ENCODE measurements around the gene FAT4.

The FAT4 gene

DNA sequence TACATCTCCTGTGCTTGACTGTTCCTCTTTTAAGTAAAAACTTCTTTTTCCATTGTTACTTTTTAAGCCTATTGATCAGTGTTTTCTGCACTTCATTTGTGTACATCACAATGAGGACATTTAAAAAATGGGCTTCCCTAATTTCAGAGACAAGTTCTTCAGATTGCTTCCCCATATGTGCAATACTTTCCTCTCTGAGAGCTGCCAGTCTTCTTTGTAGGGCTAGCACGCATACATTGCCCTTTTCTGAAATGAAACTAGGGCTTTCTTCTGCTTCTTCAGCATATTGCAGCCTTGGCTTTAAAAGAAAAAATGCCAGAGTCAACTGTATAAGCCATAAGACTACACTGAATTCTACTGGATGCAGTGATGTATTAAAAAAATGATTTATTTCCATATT is 37.8 kb downstream of the FAT4 start:
- no peak for DNase-seq (ENCODE audit: extremely low spot score)
- POLR2A ChIA-PET = no interaction called here
- no peak for TF ChIP-seq TARDBP (IDR thresholded peaks at IDR 0.05)
- CTCF ChIA-PET = no interaction called here

DNA sequence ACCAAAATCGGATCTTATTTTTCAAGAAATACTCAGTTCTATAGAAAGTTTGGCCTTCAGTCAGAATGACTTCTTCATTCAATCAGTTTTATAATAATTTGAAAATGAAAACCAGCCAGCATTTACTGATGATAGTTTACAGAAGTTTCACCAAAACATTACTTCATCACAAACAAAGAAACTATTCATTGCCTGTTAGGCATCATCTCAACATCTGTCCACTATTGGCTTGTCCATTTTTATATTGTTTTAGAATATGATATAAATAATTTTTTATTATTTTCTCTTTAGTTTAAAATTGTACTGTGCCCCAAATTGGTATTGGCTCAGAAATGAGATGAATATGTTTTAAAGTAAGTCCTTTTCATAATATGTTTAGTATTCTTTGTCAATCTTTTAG is 38.4 kb downstream of the FAT4 start:
- CTCF ChIA-PET = no interaction called here
- TF ChIP-seq NFRKB (IDR thresholded peaks at IDR 0.05) (no peak), ARNT (IDR thresholded peaks at IDR 0.05) (no peak), LEF1 (IDR thresholded peaks at IDR 0.05; ENCODE audit: borderline replicate concordance) (no peak), FOXK2 (IDR thresholded peaks at IDR 0.05) (no peak), ZNF384 (IDR thresholded peaks at IDR 0.05) (no peak), FOXA1 (IDR thresholded peaks at IDR 0.05) (no peak), FOXM1 (IDR thresholded peaks at IDR 0.05; ENCODE audit: borderline replicate concordance) (no peak), SUZ12 (IDR thresholded peaks at IDR 0.05) (no peak), HDGF (IDR thresholded peaks at IDR 0.05; ENCODE audit: borderline replicate concordance) (no peak), TARDBP (IDR thresholded peaks at IDR 0.05) (no peak), CTBP1 (IDR thresholded peaks at IDR 0.05; ENCODE audit: borderline replicate concordance) (no peak), L3MBTL2 (conservative IDR thresholded peaks at IDR 0.05) (no peak), SP1 (IDR thresholded peaks at IDR 0.05) (no peak), ELF4 (IDR thresholded peaks at IDR 0.05) (no peak), BHLHE40 (IDR thresholded peaks at IDR 0.05; ENCODE audit: borderline replicate concordance) (no peak)
- TF ChIP-seq, protein P1, sequence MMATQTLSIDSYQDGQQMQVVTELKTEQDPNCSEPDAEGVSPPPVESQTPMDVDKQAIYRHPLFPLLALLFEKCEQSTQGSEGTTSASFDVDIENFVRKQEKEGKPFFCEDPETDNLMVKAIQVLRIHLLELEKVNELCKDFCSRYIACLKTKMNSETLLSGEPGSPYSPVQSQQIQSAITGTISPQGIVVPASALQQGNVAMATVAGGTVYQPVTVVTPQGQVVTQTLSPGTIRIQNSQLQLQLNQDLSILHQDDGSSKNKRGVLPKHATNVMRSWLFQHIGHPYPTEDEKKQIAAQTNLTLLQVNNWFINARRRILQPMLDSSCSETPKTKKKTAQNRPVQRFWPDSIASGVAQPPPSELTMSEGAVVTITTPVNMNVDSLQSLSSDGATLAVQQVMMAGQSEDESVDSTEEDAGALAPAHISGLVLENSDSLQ (IDR thresholded peaks at IDR 0.05) = no peak
- POLR2A ChIA-PET = no interaction called here
- no peak for DNase-seq (ENCODE audit: extremely low spot score)

- POLR2A ChIA-PET = no interaction called here
- CTCF ChIA-PET = no interaction called here
- no peak for TF ChIP-seq CTBP1 (IDR thresholded peaks at IDR 0.05; ENCODE audit: borderline replicate concordance)
- no peak for TF ChIP-seq FOXK2 (IDR thresholded peaks at IDR 0.05)
- no peak for TF ChIP-seq TARDBP (IDR thresholded peaks at IDR 0.05)
- TF ChIP-seq, protein P1 (IDR thresholded peaks at IDR 0.05) = no peak
- TF ChIP-seq NFRKB (IDR thresholded peaks at IDR 0.05) = no peak
- no peak for TF ChIP-seq ZNF384 (IDR thresholded peaks at IDR 0.05)
- TF ChIP-seq BHLHE40 (IDR thresholded peaks at IDR 0.05; ENCODE audit: borderline replicate concordance) = no peak
- TF ChIP-seq L3MBTL2 (conservative IDR thresholded peaks at IDR 0.05) = no peak
- no peak for TF ChIP-seq ELF4 (IDR thresholded peaks at IDR 0.05)
- TF ChIP-seq FOXM1 (IDR thresholded peaks at IDR 0.05; ENCODE audit: borderline replicate concordance) = no peak
- DNase-seq (ENCODE audit: extremely low spot score) = no peak
Observed at GRCh38 chr4:125355791-125356190, 41.0 kb downstream of the FAT4 start.

DNA sequence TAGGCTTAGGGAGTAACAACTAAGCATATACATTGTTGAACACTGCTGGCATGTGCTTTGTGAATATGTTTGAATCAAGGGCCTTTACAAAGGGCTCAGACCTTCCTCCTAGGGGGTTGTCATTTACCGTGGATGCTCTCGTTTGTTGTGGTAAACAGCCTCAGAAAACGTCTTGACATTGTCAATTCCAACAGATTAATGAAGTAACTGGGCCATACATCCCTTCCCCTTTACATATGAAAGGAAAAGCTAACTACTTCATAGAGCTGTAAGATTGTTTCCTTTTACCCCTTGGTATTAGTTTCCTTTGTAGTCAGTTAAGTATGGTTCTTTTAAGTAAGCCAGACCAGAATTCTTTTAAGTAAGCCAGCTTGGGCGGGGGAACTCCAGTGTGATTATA is 42.9 kb downstream of the FAT4 start:
- ChIA-PET CTCF (no interaction called here), POLR2A (no interaction called here)
- TF ChIP-seq TARDBP (IDR thresholded peaks at IDR 0.05) (no peak), CTBP1 (IDR thresholded peaks at IDR 0.05; ENCODE audit: borderline replicate concordance) (no peak), ELF4 (IDR thresholded peaks at IDR 0.05) (no peak), FOXA1 (IDR thresholded peaks at IDR 0.05) (no peak), ZNF384 (IDR thresholded peaks at IDR 0.05) (no peak), NFRKB (IDR thresholded peaks at IDR 0.05) (no peak), SP1 (IDR thresholded peaks at IDR 0.05) (no peak), ARNT (IDR thresholded peaks at IDR 0.05) (no peak), FOXM1 (IDR thresholded peaks at IDR 0.05; ENCODE audit: borderline replicate concordance) (no peak), LEF1 (IDR thresholded peaks at IDR 0.05; ENCODE audit: borderline replicate concordance) (no peak)
- TF ChIP-seq, protein P1 (IDR thresholded peaks at IDR 0.05) = no peak
- no peak for DNase-seq (ENCODE audit: extremely low spot score)

DNA sequence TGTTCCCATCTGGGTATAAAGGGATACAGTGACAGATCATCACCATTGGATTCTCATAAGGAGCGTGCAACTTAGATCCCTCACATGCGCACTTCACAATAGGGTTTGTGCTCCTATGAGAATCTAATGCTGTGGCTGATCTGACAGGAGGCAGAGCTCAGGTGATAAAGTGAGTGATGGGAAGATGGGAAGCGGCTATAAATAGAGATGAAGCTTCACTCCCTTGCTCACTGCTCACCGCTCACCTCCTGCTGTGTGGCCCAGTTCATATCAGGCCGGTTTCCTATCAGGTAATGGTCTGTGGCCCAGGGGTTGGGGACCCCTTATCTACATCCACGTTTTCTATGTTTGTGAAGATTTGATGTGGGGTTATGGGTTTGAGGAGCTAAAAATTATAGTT is 43.7 kb downstream of the FAT4 start:
- DNase-seq (ENCODE audit: extremely low spot score) = no peak
- CTCF ChIA-PET = no interaction called here
- POLR2A ChIA-PET = no interaction called here
- TF ChIP-seq ELF4 (IDR thresholded peaks at IDR 0.05) (no peak), FOXK2 (IDR thresholded peaks at IDR 0.05) (no peak), FOXM1 (IDR thresholded peaks at IDR 0.05; ENCODE audit: borderline replicate concordance) (no peak), TARDBP (IDR thresholded peaks at IDR 0.05) (no peak), FOXA1 (IDR thresholded peaks at IDR 0.05) (no peak), CTBP1 (IDR thresholded peaks at IDR 0.05; ENCODE audit: borderline replicate concordance) (no peak), SP1 (IDR thresholded peaks at IDR 0.05) (no peak)
- TF ChIP-seq, protein P1 (IDR thresholded peaks at IDR 0.05) = no peak

DNA sequence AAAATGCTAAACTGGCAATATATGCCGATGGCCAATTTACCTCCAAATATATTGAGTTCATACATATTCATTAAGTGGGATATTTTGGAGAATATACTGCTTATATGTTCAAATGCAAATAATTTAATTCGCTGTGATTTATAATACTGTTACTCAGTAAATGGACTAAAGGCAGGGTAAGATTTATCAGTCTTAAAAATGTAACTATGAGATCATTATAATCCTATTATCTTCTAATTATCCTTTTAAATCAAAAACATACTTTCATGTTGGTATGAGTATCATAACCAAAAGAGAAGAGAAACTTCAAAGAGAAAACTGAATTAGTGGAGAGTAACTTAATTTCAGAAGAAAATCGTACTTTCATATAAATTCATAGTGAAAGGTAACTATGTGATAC is 44.6 kb downstream of the FAT4 start:
- ChIA-PET CTCF (no interaction called here), POLR2A (no interaction called here)
- TF ChIP-seq NFRKB (IDR thresholded peaks at IDR 0.05) (no peak), TARDBP (IDR thresholded peaks at IDR 0.05) (no peak), LEF1 (IDR thresholded peaks at IDR 0.05; ENCODE audit: borderline replicate concordance) (no peak), L3MBTL2 (conservative IDR thresholded peaks at IDR 0.05) (no peak)
- DNase-seq (ENCODE audit: extremely low spot score) = no peak

All from HEK293T (cell line).